ENCODE results near the gene LGALS9.

The LGALS9 gene

GRCh38 chr17:27630607-27631410, at the start of gene LGALS9:
Gene LGALS9 (plus strand): TSS chr17:27631188. CDS start chr17:27631266, 78 bp downstream.
- no peaks in the 10 kb centered on the region for H3K27me3 ChIP-seq
- H3K36me3 ChIP-seq = peaks cover 0 to 8% (median 5%) of the 10 kb centered on the region in 3 donors
- no peak for DNase-seq
- TF ChIP-seq, protein P1, sequence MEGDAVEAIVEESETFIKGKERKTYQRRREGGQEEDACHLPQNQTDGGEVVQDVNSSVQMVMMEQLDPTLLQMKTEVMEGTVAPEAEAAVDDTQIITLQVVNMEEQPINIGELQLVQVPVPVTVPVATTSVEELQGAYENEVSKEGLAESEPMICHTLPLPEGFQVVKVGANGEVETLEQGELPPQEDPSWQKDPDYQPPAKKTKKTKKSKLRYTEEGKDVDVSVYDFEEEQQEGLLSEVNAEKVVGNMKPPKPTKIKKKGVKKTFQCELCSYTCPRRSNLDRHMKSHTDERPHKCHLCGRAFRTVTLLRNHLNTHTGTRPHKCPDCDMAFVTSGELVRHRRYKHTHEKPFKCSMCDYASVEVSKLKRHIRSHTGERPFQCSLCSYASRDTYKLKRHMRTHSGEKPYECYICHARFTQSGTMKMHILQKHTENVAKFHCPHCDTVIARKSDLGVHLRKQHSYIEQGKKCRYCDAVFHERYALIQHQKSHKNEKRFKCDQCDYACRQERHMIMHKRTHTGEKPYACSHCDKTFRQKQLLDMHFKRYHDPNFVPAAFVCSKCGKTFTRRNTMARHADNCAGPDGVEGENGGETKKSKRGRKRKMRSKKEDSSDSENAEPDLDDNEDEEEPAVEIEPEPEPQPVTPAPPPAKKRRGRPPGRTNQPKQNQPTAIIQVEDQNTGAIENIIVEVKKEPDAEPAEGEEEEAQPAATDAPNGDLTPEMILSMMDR (IDR thresholded peaks at IDR 0.05) = no peak
- peak within 1 kb of the TSS; percentile 18 to 38 for H3K4me3 ChIP-seq
- intact Hi-C loops (cut with DNase I; ENCODE audit: low total_unique reads) = no loop called here
- H3K4me1 ChIP-seq = peaks cover 0 to 33% (median 22%) of the 10 kb centered on the region in 4 donors
- no peaks in the 10 kb centered on the region for H3K9me3 ChIP-seq
- H3K27ac ChIP-seq = peak within 1 kb of the TSS; percentile 39 to 44

- H3K4me3 ChIP-seq = no peak overlapping the region
- H3K4me1 ChIP-seq = peaks cover 0 to 9% (median 2%) of the 10 kb centered on the region in 4 donors
- intact Hi-C loops (cut with DNase I; ENCODE audit: low total_unique reads) = no loop called here
- TF ChIP-seq, protein P1 (IDR thresholded peaks at IDR 0.05) = no peak
- no peaks in the 10 kb centered on the region for H3K27me3 ChIP-seq
- H3K9me3 ChIP-seq = no peaks in the 10 kb centered on the region
- no peak for DNase-seq
- peaks cover 6 to 21% (median 18%) of the 10 kb centered on the region in 3 donors for H3K36me3 ChIP-seq
- H3K27ac ChIP-seq = no peak overlapping the region
These were observed 48.3 kb upstream of the LGALS9 start for GRCh38 chr17:27582696-27583095.

DNA sequence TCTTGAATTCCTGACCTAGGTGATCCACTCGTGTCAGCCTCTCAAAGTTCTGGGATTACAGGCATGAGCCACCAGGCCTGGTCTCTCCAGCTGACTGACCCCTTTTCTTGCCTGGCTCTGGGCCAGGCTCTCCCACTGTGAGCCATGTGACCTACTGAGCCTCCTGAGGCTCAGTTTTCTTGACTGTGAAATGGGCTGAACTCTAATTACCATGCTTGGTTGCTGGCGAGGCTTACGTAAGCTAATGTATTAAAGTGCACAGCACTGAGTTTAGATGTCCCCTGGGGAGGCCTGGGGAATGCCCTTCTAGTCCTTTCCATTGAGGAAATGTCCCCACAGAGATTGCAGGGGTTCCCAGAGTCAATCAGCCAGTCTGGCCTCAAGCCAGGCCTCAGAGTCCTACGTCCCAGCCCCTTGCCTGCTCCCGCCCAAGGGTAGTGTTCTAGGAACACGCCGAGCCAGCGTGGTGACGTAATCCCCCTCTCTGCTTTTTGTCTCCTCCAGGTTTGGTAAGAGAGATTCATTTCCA, 45.8 kb upstream of the LGALS9 start:
- no peaks in the 10 kb centered on the region for H3K27me3 ChIP-seq
- H3K9me3 ChIP-seq = no peaks in the 10 kb centered on the region
- no peak for DNase-seq
- TF ChIP-seq, protein P1 (IDR thresholded peaks at IDR 0.05) = no peak
- no peak overlapping the region for H3K27ac ChIP-seq
- H3K4me3 ChIP-seq = no peak overlapping the region
- peaks cover 16 to 33% (median 32%) of the 10 kb centered on the region in 3 donors for H3K36me3 ChIP-seq
- intact Hi-C loops (cut with DNase I; ENCODE audit: low total_unique reads) = no loop called here
- H3K4me1 ChIP-seq = no peaks in the 10 kb centered on the region

DNA sequence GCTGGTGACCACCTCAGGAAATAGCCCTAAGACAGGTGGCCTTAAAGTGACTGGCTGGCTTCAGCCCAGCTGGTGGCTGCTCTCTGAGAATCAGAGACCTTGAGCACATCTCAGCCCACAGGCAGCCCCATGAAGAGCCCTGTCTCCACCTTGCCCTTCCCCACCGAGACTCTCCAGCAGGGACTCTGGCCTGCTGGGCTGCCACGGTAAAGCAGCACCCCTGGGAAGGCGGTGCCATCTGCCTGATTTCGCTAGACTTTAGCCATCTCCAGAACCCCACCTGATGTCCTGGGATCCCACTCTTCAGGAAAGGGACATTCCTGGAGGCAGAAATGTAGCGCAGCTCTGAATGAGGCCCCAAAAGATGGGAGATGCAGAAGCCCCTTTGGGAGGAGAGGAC, 45.2 kb upstream of the LGALS9 start:
- DNase-seq = no peak
- H3K9me3 ChIP-seq = no peaks in the 10 kb centered on the region
- no peaks in the 10 kb centered on the region for H3K4me1 ChIP-seq
- H3K36me3 ChIP-seq = peaks cover 16 to 38% (median 37%) of the 10 kb centered on the region in 3 donors
- no peak overlapping the region for H3K4me3 ChIP-seq
- intact Hi-C loops (cut with DNase I; ENCODE audit: low total_unique reads) = no loop called here
- no peak overlapping the region for H3K27ac ChIP-seq
- TF ChIP-seq, protein P1 (IDR thresholded peaks at IDR 0.05) = no peak
- H3K27me3 ChIP-seq = no peaks in the 10 kb centered on the region

DNA sequence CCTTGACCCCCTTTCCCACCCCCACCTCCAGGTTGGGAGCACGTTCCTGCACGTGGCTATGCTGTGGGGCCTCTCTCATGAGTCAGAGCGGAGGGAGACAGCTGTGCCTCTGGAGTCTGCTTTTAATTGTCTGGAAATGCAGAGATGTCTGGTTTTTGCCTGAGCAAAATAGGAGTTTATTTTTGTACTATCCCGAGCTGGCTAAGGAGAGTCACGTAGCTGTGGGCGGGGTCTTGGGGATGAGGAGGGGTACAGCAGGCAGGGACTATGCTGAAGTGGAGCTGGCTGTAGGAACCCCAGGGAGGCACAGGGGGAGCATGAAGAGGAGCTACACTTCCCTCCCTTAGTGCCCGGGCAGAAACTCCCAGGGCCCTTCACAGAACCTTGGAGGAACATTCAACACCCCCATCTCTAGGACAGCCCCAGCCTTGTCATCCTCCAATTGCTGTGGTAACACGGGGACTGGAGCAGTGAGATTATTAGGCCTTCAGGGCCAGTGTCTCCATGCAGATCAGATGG, 44.7 kb upstream of the LGALS9 start:
- Histone ChIP-seq H3K27me3 (no peaks in the 10 kb centered on the region), H3K9me3 (no peaks in the 10 kb centered on the region), H3K4me1 (no peaks in the 10 kb centered on the region), H3K36me3 (peaks cover 16 to 40% (median 39%) of the 10 kb centered on the region in 3 donors), H3K27ac (no peak overlapping the region), H3K4me3 (no peak overlapping the region)
- intact Hi-C loops (cut with DNase I; ENCODE audit: low total_unique reads) = no loop called here
- no peak for DNase-seq
- TF ChIP-seq, protein P1 (IDR thresholded peaks at IDR 0.05) = no peak
